ENCODE results near the gene PSD. TPM values are rescaled to one million over a fixed set of nuclear protein-coding genes. Genes with fewer than 3 reads are reported as not detected.
A peak's percentile ranks its signal among the peaks of the same experiment; 100 is the strongest.

Gene PSD
- total and polyA plus RNA-seq, 9 of the 15 experiments (the other 6 are each of a cell fraction or from before 2014, with no cell fraction given): 0.11 to 1.7 (median 0.54) TPM; not detected in 2

DNA sequence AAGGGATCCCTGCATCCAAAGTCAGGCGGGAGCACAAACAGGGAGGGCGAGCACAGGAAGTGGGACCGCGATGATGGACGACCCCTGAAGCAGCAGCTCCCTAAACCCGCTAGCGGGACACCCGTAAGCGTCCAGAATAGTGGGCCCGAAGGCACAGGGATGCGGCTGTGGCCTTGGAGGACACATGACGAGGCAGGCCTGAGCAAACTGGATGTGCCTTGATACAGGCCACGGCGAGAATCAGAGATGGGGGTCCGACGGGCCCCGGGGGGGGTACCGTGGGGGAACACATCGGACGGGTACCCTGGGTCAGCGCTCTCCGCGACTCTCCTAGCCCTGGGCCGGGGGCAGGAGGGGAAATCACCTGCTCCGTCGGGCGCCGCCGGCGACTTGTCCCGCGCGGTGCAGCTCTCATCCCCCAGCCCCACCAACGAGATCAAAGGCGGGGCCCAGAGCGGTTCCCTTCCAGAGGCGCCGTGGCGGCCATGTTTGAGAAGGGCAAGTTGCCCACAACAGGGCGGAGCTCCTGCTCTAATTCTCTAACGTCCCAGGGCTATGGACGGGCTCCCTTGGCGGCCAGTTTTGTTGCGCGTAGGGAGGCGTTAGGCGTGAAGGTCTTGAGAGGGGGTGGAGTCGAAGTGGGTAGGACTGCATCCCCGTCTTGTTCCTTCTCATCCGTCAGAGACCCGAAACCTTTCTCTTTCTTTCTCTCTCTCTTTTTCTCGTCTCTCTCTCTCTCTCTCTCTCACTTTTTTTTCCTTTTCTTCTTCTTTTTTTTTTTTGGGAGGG is 13.8 kb upstream of the PSD start, which contains the start of gene CUEDC2 (continued):
- peak; percentile 76 for TF ChIP-seq SP2 (IDR thresholded peaks at IDR 0.05; ENCODE audit: extremely low read depth, low read depth, low read length, poor library complexity, severe bottlenecking)
- TF ChIP-seq ZNF764 (CRISPR knock-in tag; IDR thresholded peaks at IDR 0.05; ENCODE audit: low read depth): no peak
- TF ChIP-seq OTX1 (CRISPR knock-in tag; IDR thresholded peaks at IDR 0.05): no peak
- peak; percentile 66 for TF ChIP-seq HMGN3 (IDR thresholded peaks at IDR 0.05; ENCODE audit: borderline replicate concordance, extremely low read depth, insufficient read length, low read depth, low read length)
- TF ChIP-seq, protein P1, sequence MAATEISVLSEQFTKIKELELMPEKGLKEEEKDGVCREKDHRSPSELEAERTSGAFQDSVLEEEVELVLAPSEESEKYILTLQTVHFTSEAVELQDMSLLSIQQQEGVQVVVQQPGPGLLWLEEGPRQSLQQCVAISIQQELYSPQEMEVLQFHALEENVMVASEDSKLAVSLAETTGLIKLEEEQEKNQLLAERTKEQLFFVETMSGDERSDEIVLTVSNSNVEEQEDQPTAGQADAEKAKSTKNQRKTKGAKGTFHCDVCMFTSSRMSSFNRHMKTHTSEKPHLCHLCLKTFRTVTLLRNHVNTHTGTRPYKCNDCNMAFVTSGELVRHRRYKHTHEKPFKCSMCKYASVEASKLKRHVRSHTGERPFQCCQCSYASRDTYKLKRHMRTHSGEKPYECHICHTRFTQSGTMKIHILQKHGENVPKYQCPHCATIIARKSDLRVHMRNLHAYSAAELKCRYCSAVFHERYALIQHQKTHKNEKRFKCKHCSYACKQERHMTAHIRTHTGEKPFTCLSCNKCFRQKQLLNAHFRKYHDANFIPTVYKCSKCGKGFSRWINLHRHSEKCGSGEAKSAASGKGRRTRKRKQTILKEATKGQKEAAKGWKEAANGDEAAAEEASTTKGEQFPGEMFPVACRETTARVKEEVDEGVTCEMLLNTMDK (IDR thresholded peaks at IDR 0.05; ENCODE audit: borderline replicate concordance, insufficient read depth, low read depth, low read length, poor library complexity, severe bottlenecking): no peak
- peak; percentile 57 for TF ChIP-seq DPF2 (IDR thresholded peaks at IDR 0.05)
- peak; percentile 60; the same call in 1 of the 2 replicates for TF ChIP-seq ESRRA (IDR thresholded peaks at IDR 0.05; ENCODE audit: borderline replicate concordance, low read depth)
- TF ChIP-seq CGGBP1 (CRISPR knock-in tag; IDR thresholded peaks at IDR 0.05): no peak
- no peak for TF ChIP-seq ATF6 (CRISPR knock-in tag; IDR thresholded peaks at IDR 0.05)
- no peak for TF ChIP-seq YBX1 (IDR thresholded peaks at IDR 0.05)
- TF ChIP-seq, protein P2, sequence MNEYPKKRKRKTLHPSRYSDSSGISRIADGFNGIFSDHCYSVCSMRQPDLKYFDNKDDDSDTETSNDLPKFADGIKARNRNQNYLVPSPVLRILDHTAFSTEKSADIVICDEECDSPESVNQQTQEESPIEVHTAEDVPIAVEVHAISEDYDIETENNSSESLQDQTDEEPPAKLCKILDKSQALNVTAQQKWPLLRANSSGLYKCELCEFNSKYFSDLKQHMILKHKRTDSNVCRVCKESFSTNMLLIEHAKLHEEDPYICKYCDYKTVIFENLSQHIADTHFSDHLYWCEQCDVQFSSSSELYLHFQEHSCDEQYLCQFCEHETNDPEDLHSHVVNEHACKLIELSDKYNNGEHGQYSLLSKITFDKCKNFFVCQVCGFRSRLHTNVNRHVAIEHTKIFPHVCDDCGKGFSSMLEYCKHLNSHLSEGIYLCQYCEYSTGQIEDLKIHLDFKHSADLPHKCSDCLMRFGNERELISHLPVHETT (CRISPR knock-in tag; conservative IDR thresholded peaks at IDR 0.05 in 1 of 2, IDR thresholded peaks at IDR 0.05 in 1 of 2): no peak
- TF ChIP-seq SMAD4 (CRISPR knock-in tag; conservative IDR thresholded peaks at IDR 0.05): no peak
- TF ChIP-seq, protein P3, sequence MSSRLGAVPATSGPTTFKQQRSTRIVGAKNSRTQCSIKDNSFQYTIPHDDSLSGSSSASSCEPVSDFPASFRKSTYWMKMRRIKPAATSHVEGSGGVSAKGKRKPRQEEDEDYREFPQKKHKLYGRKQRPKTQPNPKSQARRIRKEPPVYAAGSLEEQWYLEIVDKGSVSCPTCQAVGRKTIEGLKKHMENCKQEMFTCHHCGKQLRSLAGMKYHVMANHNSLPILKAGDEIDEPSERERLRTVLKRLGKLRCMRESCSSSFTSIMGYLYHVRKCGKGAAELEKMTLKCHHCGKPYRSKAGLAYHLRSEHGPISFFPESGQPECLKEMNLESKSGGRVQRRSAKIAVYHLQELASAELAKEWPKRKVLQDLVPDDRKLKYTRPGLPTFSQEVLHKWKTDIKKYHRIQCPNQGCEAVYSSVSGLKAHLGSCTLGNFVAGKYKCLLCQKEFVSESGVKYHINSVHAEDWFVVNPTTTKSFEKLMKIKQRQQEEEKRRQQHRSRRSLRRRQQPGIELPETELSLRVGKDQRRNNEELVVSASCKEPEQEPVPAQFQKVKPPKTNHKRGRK (tag; IDR thresholded peaks at IDR 0.05): no peak
- TF ChIP-seq ELF4 (CRISPR knock-in tag; IDR thresholded peaks at IDR 0.05): no peak
